ENCODE results near the gene GABPA.
A peak's percentile ranks its signal among the peaks of the same experiment; 100 is the strongest.
"Not testable (repeated sequence)": the region's sequence is repeated elsewhere in the genome, so short reads cannot be mapped to it uniquely, and the experiment has no call there.

Gene GABPA

GRCh38 chr21:25734904-25735645, at the start of gene GABPA, which contains the start of gene ATP5PF:
Gene GABPA, plus strand, starts transcription at chr21:25734972. Its CDS starts 6,627 bp downstream, at chr21:25741599.
Gene ATP5PF, minus strand, starts transcription at chr21:25734904. Its CDS starts 5,110 bp downstream, at chr21:25729794.
- DNase-seq = peak; percentile 98

- DNase-seq = no peak
These were observed 47.0 kb upstream of the GABPA start for GRCh38 chr21:25687787-25688186.

DNA sequence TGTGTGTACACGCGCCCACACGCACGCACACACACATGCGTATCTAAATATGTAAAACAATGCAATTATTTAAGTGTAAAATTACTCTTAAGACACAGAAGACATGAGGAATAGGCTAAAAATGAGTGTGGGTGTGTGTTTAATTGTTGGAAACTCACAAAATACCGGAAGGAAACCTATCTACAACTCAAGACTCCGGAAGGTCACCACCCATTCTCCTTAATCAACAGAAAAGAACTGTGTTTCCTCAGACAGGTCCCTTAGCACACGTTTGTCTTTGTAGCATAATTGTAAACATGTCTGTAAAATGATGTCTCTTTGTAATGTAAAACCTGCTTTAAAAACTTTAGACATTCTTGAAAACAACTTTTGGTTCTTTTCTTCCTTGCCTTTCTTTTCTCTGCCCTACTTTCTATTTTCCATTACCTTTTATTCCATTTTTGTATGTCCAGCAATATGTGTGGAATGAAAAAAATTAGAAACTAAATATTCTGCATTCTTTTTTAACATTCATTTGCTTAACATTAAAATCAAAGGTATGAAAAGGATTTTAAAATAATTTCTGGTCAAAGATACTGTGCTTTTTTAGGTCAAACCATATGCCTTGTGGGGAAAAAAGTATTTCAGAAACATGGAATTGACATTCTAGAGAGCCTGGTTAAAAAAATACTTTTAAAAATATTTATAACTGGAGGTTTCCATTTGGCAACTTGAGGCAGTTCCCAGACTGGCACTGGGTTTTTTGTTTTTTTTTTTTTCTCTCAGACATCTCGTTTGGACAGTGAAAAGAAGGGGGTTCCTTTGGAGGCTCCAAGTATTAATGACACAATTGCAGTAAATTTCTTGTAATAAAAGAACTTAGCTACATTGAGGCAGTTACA, 46.3 kb upstream of the GABPA start:
- no peak for DNase-seq

- no peak for DNase-seq
These were observed 45.5 kb upstream of the GABPA start for GRCh38 chr21:25689226-25689625.

DNA sequence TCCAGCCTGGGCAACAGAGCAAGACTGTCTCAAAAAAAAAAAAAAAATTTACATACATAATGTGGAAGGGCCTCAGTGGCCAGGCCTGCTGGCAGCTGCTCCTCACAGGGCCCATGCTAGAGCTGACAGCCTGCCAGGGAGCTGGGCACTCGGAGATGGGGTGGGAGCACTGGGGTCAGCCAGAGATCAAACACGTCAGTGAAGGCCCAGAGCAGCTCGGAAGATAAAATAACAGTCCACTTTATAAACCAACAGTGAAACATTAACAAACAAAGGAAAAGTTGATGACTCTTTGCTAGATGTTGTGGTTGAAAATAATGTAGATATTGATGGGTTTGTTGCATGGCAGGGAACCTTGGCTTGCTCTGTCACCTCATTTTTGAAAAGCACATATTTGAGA, 42.8 kb upstream of the GABPA start:
- DNase-seq = no peak

DNA sequence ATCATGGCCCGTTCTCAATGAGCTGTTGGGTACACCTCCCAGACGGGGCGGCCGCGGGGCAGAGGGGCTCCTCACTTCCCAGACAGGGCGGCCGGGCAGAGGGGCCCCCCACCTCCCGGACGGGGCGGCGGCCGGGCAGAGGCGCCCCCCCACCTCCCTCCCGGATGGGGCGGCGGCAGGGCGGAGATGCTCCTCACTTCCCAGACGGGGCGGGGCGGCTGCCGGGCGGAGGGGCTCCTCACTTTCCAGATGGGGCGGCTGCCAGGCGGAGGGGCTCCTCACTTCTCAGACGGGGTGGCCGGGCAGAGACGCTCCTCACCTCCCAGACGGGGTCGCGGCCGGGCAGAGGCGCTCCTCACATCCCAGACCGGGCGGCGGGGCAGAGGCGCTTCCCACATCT, 39.3 kb upstream of the GABPA start:
- not testable (repeated sequence) for DNase-seq

DNA sequence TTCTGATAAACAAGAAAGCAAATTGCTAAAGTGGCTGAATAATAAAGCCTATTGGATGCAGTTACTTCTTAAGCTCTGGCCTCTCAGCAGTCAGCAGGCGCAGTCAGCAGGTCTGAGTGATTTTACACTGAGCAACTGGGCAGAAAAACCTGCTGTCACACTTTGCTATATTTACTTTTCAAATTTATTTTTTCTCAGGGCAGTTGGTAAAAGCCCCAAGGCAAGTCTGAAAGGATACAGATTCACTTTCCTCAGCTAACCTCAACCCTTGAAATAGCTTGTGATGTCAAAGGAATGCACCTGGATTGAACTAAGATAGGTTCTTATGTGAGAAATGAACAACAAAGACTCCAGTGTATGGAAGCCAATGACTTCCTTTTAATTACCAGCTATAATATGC, 34.0 kb upstream of the GABPA start:
- DNase-seq = no peak

GRCh38 chr21:25701529-25701928, 33.2 kb upstream of the GABPA start:
- DNase-seq = no peak

GRCh38 chr21:25708467-25709065, 26.2 kb upstream of the GABPA start:
- peak; percentile 34 for DNase-seq

DNA sequence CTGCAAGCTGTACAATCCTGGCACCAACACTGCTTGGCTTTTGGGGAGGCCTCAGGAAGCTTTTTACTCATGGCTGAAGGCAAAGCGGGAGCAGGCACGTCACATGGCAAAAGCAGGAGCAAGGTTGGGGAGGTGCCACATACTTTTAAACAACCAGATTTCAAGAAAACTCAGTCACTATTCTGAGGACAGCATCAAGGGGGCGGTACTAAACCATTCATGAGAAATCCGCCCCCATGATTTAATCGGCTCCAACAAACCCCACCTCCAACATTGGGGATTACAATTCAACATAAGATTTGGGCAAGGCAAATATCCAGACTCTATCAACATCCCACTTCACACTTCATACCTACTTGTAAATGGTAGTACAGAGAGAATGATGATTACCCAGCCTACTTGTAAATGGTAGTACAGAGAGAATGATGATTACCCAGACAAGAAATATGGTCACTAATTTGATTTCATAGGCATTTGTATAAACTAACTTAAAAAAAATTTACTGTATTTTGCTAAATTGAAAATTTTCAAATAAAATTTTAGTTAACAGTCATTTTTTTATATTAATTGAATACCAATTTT, 25.0 kb upstream of the GABPA start:
- DNase-seq = no peak

DNA sequence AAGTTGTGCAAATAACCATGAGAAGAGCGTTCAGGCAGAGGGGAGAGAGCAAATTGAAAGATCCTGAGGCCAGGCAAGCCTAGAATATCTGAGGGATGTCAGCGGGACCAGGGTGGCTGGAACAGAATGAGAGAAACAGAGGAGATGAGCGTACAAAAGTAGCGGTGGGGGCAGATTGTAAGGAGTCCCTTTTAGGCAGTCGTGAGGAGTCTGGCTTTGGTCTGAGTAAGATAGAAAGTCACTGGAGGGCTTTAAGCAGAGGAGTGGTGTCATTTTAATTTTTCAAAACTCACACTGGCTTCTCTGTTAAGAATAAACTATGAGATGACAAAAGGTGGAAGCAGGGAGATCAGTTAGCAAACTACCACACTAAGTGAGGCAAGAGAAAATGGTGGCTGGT, 24.2 kb upstream of the GABPA start:
- DNase-seq = no peak

GRCh38 chr21:25714066-25714465, 20.7 kb upstream of the GABPA start:
- not testable (repeated sequence) for DNase-seq

- DNase-seq = no peak
These were observed 17.2 kb upstream of the GABPA start for GRCh38 chr21:25717491-25718147.

- DNase-seq = no peak
These were observed 12.8 kb upstream of the GABPA start for GRCh38 chr21:25721987-25722386.

DNA sequence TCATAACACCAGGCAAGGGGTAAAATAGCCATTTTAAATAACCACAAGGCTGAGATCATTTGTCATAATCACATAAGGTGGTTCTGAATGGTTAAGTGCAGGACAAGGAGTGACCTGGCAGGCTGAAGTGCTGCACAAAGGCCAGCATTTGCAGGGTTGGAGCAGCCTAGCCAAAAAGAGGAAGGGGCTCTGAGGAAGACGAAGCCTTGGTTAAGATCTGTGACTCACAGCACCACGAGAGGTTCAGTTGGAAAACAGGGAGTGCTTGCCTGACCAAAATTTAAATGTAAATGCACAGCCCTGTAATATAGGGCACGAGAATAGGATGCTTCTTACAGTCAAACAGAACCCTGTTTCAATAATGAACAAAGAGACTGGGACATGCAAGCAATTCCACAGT, 12.1 kb upstream of the GABPA start:
- DNase-seq = no peak

- no peak for DNase-seq
These were observed 2.5 kb upstream of the GABPA start for GRCh38 chr21:25732091-25732760.

GRCh38 chr21:25733859-25734653, 716 bp upstream of the GABPA start:
- DNase-seq = peak; percentile 9

- no peak for DNase-seq
These were observed 193 bp upstream of the GABPA start for GRCh38 chr21:25734654-25734903.

DNA sequence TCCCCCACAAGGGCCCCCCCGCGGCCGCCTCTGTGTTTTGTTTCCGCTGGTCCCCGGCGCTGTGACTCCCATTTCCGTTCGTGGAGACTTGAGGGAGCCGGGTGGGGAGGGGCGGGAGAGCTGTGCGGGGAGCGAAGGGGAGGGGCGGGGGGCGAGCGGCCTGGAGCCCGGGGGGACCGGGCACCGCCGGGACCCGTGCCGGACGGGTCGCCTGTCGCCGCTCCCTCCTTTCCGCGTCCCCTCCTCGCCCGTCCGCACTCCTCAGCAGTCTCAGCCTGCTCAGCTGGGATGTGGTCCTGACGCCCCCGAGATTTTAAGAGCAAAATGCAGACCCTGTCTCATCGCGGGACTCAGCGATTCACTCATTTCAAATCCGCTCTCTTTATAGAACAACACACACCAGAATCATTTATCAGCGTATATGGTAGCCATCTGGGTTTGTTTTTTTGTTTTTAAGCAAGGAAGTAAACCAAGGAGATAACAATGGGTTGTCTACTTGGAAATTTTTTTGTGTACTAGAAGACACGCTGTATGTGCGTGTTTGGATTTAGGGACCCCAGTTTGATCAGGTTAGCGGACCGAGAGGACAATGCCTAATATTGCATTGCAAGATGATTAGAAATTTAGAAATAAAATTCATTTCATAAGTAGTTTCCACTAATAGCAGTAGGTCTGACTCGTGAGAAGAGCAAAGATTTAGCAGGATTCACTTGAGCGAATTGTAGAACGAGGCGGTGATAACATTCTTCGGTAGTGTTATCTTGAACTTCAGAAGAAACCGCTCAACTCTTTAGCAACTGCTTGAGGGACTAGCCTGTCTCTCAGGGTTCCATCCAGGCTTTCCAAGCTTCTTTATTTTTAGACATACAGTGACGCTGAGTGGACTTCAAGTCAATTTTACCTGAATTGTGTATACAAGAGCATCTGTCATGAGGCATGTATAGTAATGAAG, 1.1 kb downstream of the GABPA start:
- peak; percentile 60 for DNase-seq

DNA sequence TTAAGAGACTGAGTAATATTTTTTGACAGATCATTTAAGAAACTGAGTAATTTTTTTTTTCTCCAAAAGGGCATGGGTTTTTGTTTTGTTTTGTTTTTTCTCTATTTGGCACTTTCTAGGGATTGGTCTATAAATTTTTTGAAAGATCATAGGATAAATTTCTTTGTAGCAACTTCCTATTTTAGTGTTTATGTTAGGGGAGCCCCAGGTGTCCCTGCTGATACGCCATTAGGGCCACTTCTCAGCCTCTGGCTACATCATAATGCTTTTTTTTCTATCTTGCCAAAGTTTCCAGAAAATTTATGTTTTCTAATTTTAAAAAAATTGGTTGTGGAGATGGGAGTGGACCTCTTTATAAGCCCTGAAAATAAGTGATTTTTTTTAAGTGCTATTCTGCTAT, 2.6 kb downstream of the GABPA start:
- DNase-seq = no peak

Measured in activated T-cell treated with anti-CD3 and anti-CD28 coated beads for 4 hours (primary cell).